Measurements from ENCODE around the gene EXOSC3. TPM values are rescaled to one million over a fixed set of nuclear protein-coding genes. Genes with fewer than 3 reads are reported as not detected.
"Not testable (repeated sequence)": the region's sequence is repeated elsewhere in the genome, so short reads cannot be mapped to it uniquely, and the experiment has no call there.

Gene EXOSC3
- total RNA-seq (51.6 and 55.2 TPM in 2 replicates), polyA plus RNA-seq (38.0 and 48.0 TPM in 2 replicates)

- Histone ChIP-seq H3K4me1 (ENCODE audit: low read depth) (no peaks in the 10 kb centered on the region), H3K4me3 (peak within 1 kb of the TSS; percentile 79), H3K36me3 (peaks cover 30% of the 10 kb centered on the region), H3K9me3 (ENCODE audit: low read depth) (no peaks in the 10 kb centered on the region), H3K27ac (peak within 1 kb of the TSS; percentile 81), H3K27me3 (peaks cover 8% of the 10 kb centered on the region)
- TF ChIP-seq CTCF (IDR thresholded peaks at IDR 0.05; ENCODE audit: low read depth, low read length): no peak
- DNase-seq (ENCODE audit: low read depth in 1 of 2, low spot score in 1 of 2): peak; percentile 91 to 96
These were observed at the start of gene EXOSC3 for GRCh38 chr9:37784616-37785483. Gene EXOSC3 (minus strand): TSS chr9:37785064. CDS start chr9:37785044, 20 bp downstream.

DNA sequence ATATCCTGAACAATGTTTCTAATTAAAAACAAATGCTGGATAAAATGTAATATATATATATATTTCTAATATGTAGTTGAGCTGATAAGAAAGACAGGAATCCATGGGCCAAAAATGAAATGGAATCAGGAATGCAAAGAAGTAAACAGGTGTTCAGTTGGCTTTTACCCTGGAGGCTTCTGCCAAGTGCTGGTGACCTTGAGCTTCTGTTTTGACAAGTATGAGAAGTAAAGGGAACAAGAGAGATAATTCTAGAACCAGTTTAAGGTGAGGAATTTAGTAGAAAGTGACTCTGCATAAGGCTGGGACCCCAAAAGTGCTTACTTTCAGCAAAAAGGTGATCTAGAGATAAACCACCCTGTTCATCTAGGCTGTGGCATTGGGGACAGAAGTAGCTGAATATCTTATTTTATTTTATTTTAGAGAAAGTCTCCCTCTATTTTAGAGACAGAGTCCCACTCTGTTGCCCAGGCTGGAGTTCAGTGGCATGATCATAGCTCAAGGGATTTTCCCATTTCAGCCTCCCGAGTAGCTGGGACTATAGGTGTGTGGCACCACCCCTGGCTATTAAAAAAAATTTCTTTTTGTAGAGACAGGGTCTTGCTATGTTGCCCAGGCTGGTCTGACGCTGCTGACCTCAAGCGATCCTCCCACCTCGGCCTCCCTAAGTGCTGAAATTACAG lies 42.8 kb upstream of the EXOSC3 start:
- no peaks in the 10 kb centered on the region for H3K4me1 ChIP-seq (ENCODE audit: low read depth)
- no peaks in the 10 kb centered on the region for H3K9me3 ChIP-seq (ENCODE audit: low read depth)
- no peak for DNase-seq (ENCODE audit: low read depth in 1 of 2, low spot score in 1 of 2)
- TF ChIP-seq CTCF (IDR thresholded peaks at IDR 0.05; ENCODE audit: low read depth, low read length): no peak
- H3K36me3 ChIP-seq: peaks cover 10% of the 10 kb centered on the region
- no peak overlapping the region for H3K27ac ChIP-seq
- no peaks in the 10 kb centered on the region for H3K27me3 ChIP-seq
- H3K4me3 ChIP-seq: no peak overlapping the region

GRCh38 chr9:37825174-37825573 lies 40.3 kb upstream of the EXOSC3 start:
- not testable (repeated sequence) for H3K4me1 ChIP-seq (ENCODE audit: low read depth); H3K9me3 ChIP-seq (ENCODE audit: low read depth); H3K4me3 ChIP-seq; DNase-seq (ENCODE audit: low read depth in 1 of 2, low spot score in 1 of 2); H3K27ac ChIP-seq; H3K27me3 ChIP-seq
- peaks cover 14% of the 10 kb centered on the region for H3K36me3 ChIP-seq

DNA sequence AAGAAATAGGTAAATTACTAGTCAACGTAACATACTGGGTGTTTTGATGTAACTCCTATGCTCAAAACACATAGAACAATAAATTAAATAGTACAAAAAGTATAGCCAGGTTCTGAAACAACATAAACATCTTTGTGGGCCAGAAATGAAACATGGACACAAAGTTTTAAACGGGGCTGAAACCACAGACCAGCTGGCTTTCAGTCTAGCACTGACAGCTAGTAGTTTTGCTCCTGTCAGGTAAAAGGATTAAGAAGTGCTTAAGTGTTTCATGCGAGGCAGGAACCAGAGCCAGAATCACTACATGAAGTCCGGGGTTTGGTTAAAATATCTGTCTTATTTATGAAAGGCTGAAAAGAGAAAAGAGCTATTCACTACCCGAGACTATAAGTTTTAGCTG lies 35.3 kb upstream of the EXOSC3 start:
- peaks cover 15% of the 10 kb centered on the region for H3K36me3 ChIP-seq
- no peak for TF ChIP-seq CTCF (IDR thresholded peaks at IDR 0.05; ENCODE audit: low read depth, low read length)

GRCh38 chr9:37818849-37819248 lies 34.0 kb upstream of the EXOSC3 start:
- Histone ChIP-seq H3K4me3 (no peak overlapping the region), H3K9me3 (ENCODE audit: low read depth) (no peaks in the 10 kb centered on the region), H3K27me3 (no peaks in the 10 kb centered on the region), H3K4me1 (ENCODE audit: low read depth) (no peaks in the 10 kb centered on the region), H3K27ac (no peak overlapping the region), H3K36me3 (peaks cover 13% of the 10 kb centered on the region)
- DNase-seq (ENCODE audit: low read depth in 1 of 2, low spot score in 1 of 2): no peak
- no peak for TF ChIP-seq CTCF (IDR thresholded peaks at IDR 0.05; ENCODE audit: low read depth, low read length)

More for the DNA sequence above, 35.3 kb upstream of the EXOSC3 start:
- Histone ChIP-seq H3K27ac (no peak overlapping the region), H3K27me3 (no peaks in the 10 kb centered on the region), H3K4me1 (ENCODE audit: low read depth) (no peaks in the 10 kb centered on the region), H3K9me3 (ENCODE audit: low read depth) (no peaks in the 10 kb centered on the region), H3K4me3 (no peak overlapping the region)
- DNase-seq (ENCODE audit: low read depth in 1 of 2, low spot score in 1 of 2): no peak

Measured in cardiac muscle cell (in vitro differentiated cells and primary cell).